MM.1S (cell line): Measurements from ENCODE around the gene RASSF6.

Source experiments
- DNase-seq: peaks from one replicate; pipeline ENCODE4 v3.0.0-alpha.2; 2015
- H2AFZ ChIP-seq: fragments of 300-600 bp; sonication (generic); 2 replicates; pipeline ENCODE4 v1.6.0; 2016; ENCODE audit warnings: antibody characterized with exemption, low read length
- H3F3A ChIP-seq: fragments of 300-600 bp; sonication (generic); 2 replicates; pipeline ENCODE4 v1.6.1; 2016; ENCODE audit warnings: mild to moderate bottlenecking, antibody characterized with exemption, low read length, moderate library complexity, mixed read lengths; ENCODE audit not compliant: insufficient read depth
- H3K27ac ChIP-seq: fragments of 300-600 bp; sonication (generic); 2 replicates; pipeline ENCODE4 v1.5.1; 2016; ENCODE audit warnings: mild to moderate bottlenecking, low read length
- H3K27me3 ChIP-seq: fragments of 300-600 bp; sonication (generic); replicated peaks from 2 replicates; pipeline ENCODE4 v1.6.0; 2016; ENCODE audit warnings: low read length; ENCODE audit not compliant: insufficient read depth
- H3K36me3 ChIP-seq: fragments of 300-600 bp; sonication (generic); replicated peaks from 2 replicates; pipeline ENCODE4 v1.6.1; 2016; ENCODE audit warnings: mild to moderate bottlenecking, low read length, mixed read lengths; ENCODE audit not compliant: insufficient read depth
- H3K4me1 ChIP-seq: fragments of 300-600 bp; sonication (generic); 2 replicates; pipeline ENCODE4 v1.6.1; 2016; ENCODE audit warnings: low read length, mixed read lengths
- H3K4me2 ChIP-seq: fragments of 300-600 bp; sonication (generic); 2 replicates; pipeline ENCODE4 v1.6.0; 2016; ENCODE audit warnings: low read depth, low read length
- H3K4me3 ChIP-seq: fragments of 300-600 bp; sonication (generic); 2 replicates; pipeline ENCODE4 v1.5.1; 2016; ENCODE audit warnings: low read length, mixed read lengths
- H3K79me2 ChIP-seq: fragments of 300-600 bp; sonication (generic); 2 replicates; pipeline ENCODE4 v1.6.1; 2016; ENCODE audit warnings: mixed run types, low read length, mixed read lengths
- H3K9ac ChIP-seq: fragments of 300-600 bp; sonication (generic); 2 replicates; pipeline ENCODE4 v1.6.1; 2016; ENCODE audit warnings: low read length, mixed read lengths
- H3K9me2 ChIP-seq: fragments of 300-600 bp; sonication (generic); replicated peaks from 2 replicates; pipeline ENCODE4 v1.6.1; 2016; ENCODE audit warnings: mild to moderate bottlenecking, low read length, mixed read lengths; ENCODE audit not compliant: insufficient read depth
- H3K9me3 ChIP-seq: fragments of 300-600 bp; sonication (generic); replicated peaks from 2 replicates; pipeline ENCODE4 v1.6.1; 2016; ENCODE audit warnings: mild to moderate bottlenecking, low read length, mixed read lengths; ENCODE audit not compliant: insufficient read depth
- H4K20me1 ChIP-seq: fragments of 300-600 bp; sonication (generic); 2 replicates; pipeline ENCODE4 v1.6.1; 2016; ENCODE audit warnings: mild to moderate bottlenecking, low read length, moderate library complexity, mixed read lengths; ENCODE audit not compliant: insufficient read depth
- CTCF ChIP-seq: fragments of 300-600 bp; sonication (generic); IDR thresholded peaks from 2 replicates; pipeline ENCODE4 v1.5.1; 2016; ENCODE audit warnings: antibody characterized with exemption, low read length, mixed read lengths
- EZH2 ChIP-seq: fragments of 300-600 bp; sonication (generic); optimal IDR thresholded peaks from 2 replicates; pipeline ENCODE3; 2017; ENCODE audit warnings: low read depth, mild to moderate bottlenecking, antibody characterized with exemption, low read length, mixed read lengths
- EZH2phosphoT487 ChIP-seq: fragments of 300-600 bp; sonication (generic); IDR thresholded peaks from 2 replicates; pipeline ENCODE4 v1.6.1; 2018; ENCODE audit warnings: antibody characterized with exemption, low read length

The RASSF6 gene

GRCh38 chr4:73586040-73586439 lies 34.2 kb downstream of the RASSF6 start:
- Histone ChIP-seq H3F3A (peaks cover 19% of the 10 kb centered on the region), H3K27ac (no peak overlapping the region)

GRCh38 chr4:73585345-73585744 lies 34.9 kb downstream of the RASSF6 start:
- Histone ChIP-seq H2AFZ (no peak overlapping the region), H3K4me2 (no peak overlapping the region), H3K4me3 (no peak overlapping the region), H3K27me3 (no peaks in the 10 kb centered on the region), H3K9me3 (no peaks in the 10 kb centered on the region), H3K27ac (no peak overlapping the region), H4K20me1 (no peaks in the 10 kb centered on the region), H3K4me1 (peaks cover 8% of the 10 kb centered on the region; the same call in 1 of the 2 replicates), H3K36me3 (no peaks in the 10 kb centered on the region), H3F3A (peaks cover 12% of the 10 kb centered on the region), H3K9me2 (no peaks in the 10 kb centered on the region), H3K79me2 (no peaks in the 10 kb centered on the region), H3K9ac (no peak overlapping the region)
- no peak for TF ChIP-seq EZH2
- no peak for TF ChIP-seq CTCF
- TF ChIP-seq EZH2phosphoT487: no peak
- DNase-seq: no peak

More at GRCh38 chr4:73586040-73586439, 34.2 kb downstream of the RASSF6 start:
- Histone ChIP-seq H3K9ac (no peak overlapping the region), H3K27me3 (no peaks in the 10 kb centered on the region), H3K4me2 (no peak overlapping the region), H4K20me1 (no peaks in the 10 kb centered on the region), H2AFZ (no peak overlapping the region), H3K9me2 (no peaks in the 10 kb centered on the region), H3K4me3 (no peak overlapping the region), H3K4me1 (peaks cover 15% of the 10 kb centered on the region), H3K79me2 (no peaks in the 10 kb centered on the region), H3K36me3 (no peaks in the 10 kb centered on the region), H3K9me3 (no peaks in the 10 kb centered on the region)
- DNase-seq: no peak
- TF ChIP-seq EZH2phosphoT487 (no peak), CTCF (no peak), EZH2 (no peak)

- Histone ChIP-seq H3K9ac (no peak overlapping the region), H3K9me2 (no peaks in the 10 kb centered on the region), H3F3A (no peaks in the 10 kb centered on the region), H3K27ac (no peak overlapping the region), H3K9me3 (no peaks in the 10 kb centered on the region), H3K27me3 (no peaks in the 10 kb centered on the region), H3K36me3 (no peaks in the 10 kb centered on the region), H3K4me3 (no peak overlapping the region), H4K20me1 (no peaks in the 10 kb centered on the region), H3K79me2 (no peaks in the 10 kb centered on the region), H3K4me1 (no peaks in the 10 kb centered on the region; the same call in 1 of the 2 replicates), H2AFZ (no peak overlapping the region), H3K4me2 (no peak overlapping the region)
- TF ChIP-seq EZH2phosphoT487 (no peak), EZH2 (no peak), CTCF (no peak)
- DNase-seq: no peak
These were observed 36.6 kb downstream of the RASSF6 start for GRCh38 chr4:73583666-73584065.

- no peaks in the 10 kb centered on the region for H3F3A ChIP-seq
- no peak overlapping the region for H3K9ac ChIP-seq
- H3K36me3 ChIP-seq: no peaks in the 10 kb centered on the region
- H3K4me3 ChIP-seq: no peak overlapping the region
- no peaks in the 10 kb centered on the region for H3K9me3 ChIP-seq
- no peaks in the 10 kb centered on the region for H3K4me1 ChIP-seq
- no peak for DNase-seq
- no peaks in the 10 kb centered on the region for H3K79me2 ChIP-seq
- H3K27ac ChIP-seq: no peak overlapping the region
- no peak overlapping the region for H3K4me2 ChIP-seq
- H3K9me2 ChIP-seq: no peaks in the 10 kb centered on the region
- TF ChIP-seq CTCF: no peak
- TF ChIP-seq EZH2phosphoT487: no peak
- no peak for TF ChIP-seq EZH2
- H4K20me1 ChIP-seq: no peaks in the 10 kb centered on the region
- no peaks in the 10 kb centered on the region for H3K27me3 ChIP-seq
- H2AFZ ChIP-seq: no peak overlapping the region
These were observed 42.9 kb downstream of the RASSF6 start for GRCh38 chr4:73577371-73577770.
